ENCODE measurements around the gene REG4.

REG4 gene

DNA sequence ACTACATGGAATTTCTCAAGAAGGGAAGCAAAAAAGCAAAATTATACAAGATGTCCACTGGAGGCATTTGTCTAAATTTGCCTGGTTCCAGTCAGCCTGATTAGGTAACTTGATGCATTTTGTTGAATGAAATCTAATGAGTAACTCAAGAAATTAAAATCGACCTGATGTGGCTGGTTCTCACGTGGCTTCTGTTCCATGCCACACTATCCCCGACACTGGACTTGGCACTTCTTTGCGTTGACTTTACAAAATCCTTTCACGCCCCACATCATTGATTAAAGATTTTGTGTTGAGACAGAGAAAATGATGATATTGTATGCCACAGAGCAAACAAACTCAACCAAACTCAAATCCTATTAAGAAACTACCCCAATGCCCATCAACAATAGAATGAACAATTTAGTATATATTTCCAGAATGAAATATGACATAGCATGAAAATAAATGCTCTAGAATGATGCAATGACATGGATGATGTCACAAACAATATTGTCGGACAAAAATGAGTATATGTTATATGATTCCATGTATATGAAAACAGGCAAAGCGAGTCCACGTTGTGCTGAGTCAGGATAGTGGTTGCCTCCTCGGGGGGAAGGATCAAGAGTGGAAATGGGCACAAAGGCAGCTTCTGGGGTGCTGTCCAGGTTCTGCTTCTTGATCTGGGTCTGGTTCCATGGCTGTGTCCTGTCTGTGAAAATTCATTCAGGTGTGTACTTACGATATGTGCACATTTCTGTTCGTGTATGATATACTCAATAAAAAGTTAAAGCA lies 29.6 kb downstream of the REG4 start:
- H3K4me3 Mint-ChIP-seq = no peak overlapping the region

DNA sequence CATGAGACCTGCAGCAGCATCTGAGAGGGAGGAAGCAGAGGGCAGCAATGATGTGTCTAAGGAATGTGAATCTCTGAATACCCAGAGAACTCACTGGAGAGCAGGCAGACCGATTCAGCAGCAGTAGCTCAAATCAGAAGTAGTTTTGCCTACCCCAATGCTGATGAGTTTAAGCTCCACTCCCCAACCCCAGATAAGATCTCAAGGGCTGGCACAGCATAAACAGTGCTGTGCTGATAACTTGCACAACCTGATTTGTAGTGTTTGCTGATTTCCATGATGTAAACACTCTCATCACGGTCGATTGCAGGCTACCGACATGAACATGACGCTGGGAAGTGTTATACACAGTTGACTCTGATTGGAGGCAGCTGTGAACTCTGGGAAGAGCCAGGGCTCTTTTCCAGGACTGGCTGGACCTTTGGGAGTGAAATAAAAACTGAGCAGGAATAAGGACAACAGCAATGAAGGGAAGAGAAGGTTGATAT lies 31.3 kb downstream of the REG4 start:
- no peaks in the 10 kb centered on the region for H3K4me1 Mint-ChIP-seq
- H3K9me3 Mint-ChIP-seq = no peaks in the 10 kb centered on the region
- H3K27ac Mint-ChIP-seq = no peak overlapping the region
- ATAC-seq (replicated peaks) = no peak
- peaks cover 0 to 15% of the 10 kb centered on the region in 2 donors for H3K27me3 Mint-ChIP-seq
- H3K36me3 Mint-ChIP-seq = no peaks in the 10 kb centered on the region
- no peak overlapping the region for H3K4me3 Mint-ChIP-seq
- no peak for DNase-seq

More for the DNA sequence above, 29.6 kb downstream of the REG4 start:
- peaks cover 5 to 12% of the 10 kb centered on the region in 2 donors for H3K27me3 Mint-ChIP-seq
- no peaks in the 10 kb centered on the region for H3K36me3 Mint-ChIP-seq
- no peak overlapping the region for H3K27ac Mint-ChIP-seq
- no peak for DNase-seq
- H3K4me1 Mint-ChIP-seq = peaks cover 4 to 9% of the 10 kb centered on the region in 2 donors
- H3K9me3 Mint-ChIP-seq = no peaks in the 10 kb centered on the region
- ATAC-seq (replicated peaks) = no peak

DNA sequence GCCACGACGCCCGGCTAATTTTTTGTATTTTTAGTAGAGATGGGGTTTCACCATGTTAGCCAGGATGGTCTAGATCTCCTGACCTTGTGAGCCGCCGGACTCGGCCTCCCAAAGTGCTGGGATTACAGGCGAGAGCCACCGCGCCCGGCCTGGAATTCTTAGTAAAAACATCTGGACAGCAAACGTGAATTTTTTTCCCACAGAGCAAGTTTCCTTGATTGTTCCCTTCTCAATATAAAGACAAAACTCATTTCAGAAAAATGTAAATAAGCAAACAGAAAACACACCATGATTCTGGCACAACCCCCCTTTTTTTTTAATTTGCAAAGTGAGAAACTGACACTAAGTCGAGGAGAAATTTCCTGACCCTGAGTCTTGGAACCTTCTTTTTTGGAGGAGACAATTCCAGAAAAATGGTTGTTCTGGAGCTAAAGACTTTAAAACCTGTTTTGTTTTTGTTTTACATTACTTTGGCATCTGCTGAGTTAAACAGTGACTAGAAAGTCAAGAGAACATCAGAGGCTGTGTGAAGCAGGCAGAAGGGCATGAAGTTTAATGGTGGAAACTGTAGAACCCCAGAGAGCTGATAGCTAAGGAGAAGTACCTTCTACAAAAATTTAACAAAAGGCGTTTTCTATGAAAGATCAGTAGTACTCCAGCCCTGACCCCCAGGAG lies 32.2 kb downstream of the REG4 start:
- no peak for DNase-seq
- Mint-ChIP-seq H3K36me3 (no peaks in the 10 kb centered on the region), H3K27me3 (peaks cover 0 to 14% of the 10 kb centered on the region in 2 donors), H3K4me3 (no peak overlapping the region), H3K27ac (no peak overlapping the region), H3K4me1 (no peaks in the 10 kb centered on the region), H3K9me3 (no peaks in the 10 kb centered on the region)
- no peak for ATAC-seq (replicated peaks)

DNA sequence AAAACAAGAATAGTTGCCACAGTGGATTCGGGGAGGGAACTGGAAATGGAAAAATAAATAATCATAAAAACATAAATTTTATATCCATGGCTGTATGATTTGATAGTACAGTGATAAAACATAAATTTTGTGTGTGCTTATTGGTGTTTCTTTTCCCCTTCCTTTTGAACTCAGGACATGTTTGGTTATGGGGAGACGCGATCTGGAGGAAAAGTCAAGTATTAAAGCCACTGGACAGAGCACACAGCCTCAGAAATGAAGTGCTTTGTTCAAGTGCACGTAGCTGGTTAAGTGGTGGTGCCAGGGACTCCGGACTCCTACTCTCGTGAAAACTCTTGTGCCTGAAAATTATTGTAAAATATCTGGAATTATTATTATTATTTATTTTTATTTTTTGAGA lies 32.9 kb downstream of the REG4 start:
- Mint-ChIP-seq H3K27ac (no peak overlapping the region), H3K27me3 (peaks cover 0 to 14% of the 10 kb centered on the region in 2 donors)

DNA sequence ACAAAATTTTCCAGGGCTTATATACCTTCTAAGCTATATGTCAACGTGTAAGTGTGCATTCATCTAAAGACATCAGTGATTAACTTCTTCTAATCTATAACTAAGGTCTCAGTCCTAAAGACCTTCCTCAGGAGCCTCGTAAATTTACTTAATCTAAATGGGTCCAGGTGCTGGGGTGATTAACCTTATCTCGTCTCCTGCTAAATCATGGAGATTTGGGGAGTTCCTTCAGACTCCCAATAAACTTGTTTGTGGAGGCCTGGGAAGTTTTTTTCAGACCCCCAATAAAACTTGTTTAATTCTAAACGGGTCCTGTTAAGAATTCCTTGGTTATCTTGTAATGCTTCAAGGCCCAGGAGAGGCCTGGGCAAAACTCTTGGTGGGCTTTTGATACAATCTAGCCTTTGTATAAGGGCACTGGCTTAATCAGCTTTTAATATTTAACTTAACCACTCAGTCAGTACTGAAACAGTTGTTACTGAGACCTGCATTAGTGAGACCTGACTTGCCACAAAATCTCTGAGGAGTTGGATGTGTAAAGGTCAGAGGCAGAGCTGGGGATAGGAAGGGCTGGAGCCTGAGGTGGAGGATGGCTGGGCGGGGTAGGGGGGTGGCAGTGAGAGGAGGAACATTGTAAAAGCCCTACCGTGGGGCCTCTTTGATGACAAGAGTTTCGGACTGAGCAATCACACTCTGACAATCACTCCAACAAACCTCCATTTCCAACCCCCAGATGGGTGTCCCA lies 36.3 kb downstream of the REG4 start:
- no peaks in the 10 kb centered on the region for H3K4me1 Mint-ChIP-seq
- H3K9me3 Mint-ChIP-seq = no peaks in the 10 kb centered on the region
- no peak overlapping the region for H3K27ac Mint-ChIP-seq
- ATAC-seq (replicated peaks) = no peak
- H3K27me3 Mint-ChIP-seq = peaks cover 0 to 11% of the 10 kb centered on the region in 2 donors
- H3K36me3 Mint-ChIP-seq = no peaks in the 10 kb centered on the region
- no peak for DNase-seq
- no peak overlapping the region for H3K4me3 Mint-ChIP-seq

More for the DNA sequence above, 32.9 kb downstream of the REG4 start:
- ATAC-seq (replicated peaks) (no peak), DNase-seq (no peak)
- no peaks in the 10 kb centered on the region for H3K4me1 Mint-ChIP-seq
- no peak overlapping the region for H3K4me3 Mint-ChIP-seq
- no peaks in the 10 kb centered on the region for H3K9me3 Mint-ChIP-seq
- H3K36me3 Mint-ChIP-seq = no peaks in the 10 kb centered on the region

DNA sequence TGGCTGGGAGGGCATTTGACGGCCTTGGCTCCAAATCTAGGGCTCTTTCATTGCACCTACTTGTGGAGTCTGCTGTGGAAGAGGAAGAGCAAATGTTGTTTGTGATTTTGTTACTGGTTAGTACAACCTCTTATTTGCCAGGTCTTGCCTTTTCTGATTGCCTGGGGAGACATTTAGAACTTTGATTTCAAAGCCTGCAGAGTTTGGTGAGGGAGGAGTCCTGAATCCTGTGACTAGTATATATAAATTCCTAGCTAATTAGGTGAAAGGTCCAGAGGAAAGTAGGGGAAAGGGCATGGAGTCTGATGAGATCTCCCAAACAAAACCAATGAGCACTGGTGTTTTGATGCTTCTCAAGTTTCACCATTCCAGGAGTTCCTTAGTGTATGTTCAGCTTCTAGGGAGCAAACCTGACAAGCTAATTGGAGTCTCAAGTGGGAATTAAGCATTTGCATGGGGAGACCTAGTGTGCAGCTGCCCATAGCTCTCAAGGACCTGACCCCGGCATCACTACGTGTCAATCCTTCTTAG lies 37.5 kb downstream of the REG4 start:
- Mint-ChIP-seq H3K4me1 (no peaks in the 10 kb centered on the region), H3K27ac (no peak overlapping the region), H3K9me3 (no peaks in the 10 kb centered on the region), H3K4me3 (no peak overlapping the region), H3K36me3 (no peaks in the 10 kb centered on the region), H3K27me3 (peaks cover 0 to 11% of the 10 kb centered on the region in 2 donors)
- DNase-seq (no peak), ATAC-seq (replicated peaks) (no peak)

DNA sequence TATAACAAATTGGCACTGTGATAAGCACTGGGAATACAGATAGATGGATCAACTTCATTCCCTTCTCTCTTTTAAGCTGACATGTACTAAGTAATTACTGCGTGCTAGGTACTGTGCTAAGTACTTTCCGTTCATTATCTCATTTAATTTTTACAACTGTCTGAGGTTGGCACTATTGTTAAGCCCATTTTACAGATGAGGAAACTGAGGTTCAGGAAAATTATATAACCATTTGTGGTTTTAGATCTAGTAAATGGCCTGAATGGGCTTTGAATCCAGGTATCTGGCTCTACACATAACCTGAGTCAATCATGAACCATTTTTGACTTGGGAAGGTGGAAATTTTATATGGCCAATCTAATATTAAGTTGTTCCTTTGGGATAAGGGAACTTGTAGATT lies 39.0 kb downstream of the REG4 start:
- ATAC-seq (replicated peaks) (no peak), DNase-seq (no peak)
- peaks cover 4 to 13% of the 10 kb centered on the region in 2 donors for H3K27me3 Mint-ChIP-seq
- H3K4me1 Mint-ChIP-seq = no peaks in the 10 kb centered on the region
- H3K27ac Mint-ChIP-seq = no peak overlapping the region
- H3K4me3 Mint-ChIP-seq = no peak overlapping the region
- no peaks in the 10 kb centered on the region for H3K9me3 Mint-ChIP-seq
- H3K36me3 Mint-ChIP-seq = no peaks in the 10 kb centered on the region

DNA sequence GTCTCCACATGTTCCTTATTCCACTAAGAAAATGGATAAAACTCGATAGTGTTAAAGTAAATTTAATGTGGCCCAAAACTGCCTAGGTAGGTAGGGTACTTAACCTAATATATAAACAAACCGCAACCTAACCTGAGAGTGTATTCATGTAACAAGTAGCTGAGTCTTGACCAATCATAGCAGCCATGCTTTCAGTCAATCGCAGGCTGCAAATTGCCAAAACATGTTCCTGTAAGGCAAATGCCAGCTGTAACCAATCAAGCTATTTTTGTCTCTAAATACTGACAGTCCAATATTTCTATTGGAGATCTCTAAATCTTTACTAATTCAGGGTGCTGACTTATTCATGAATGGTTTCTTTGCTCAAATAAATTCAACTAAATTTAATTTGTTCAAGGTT lies 39.5 kb downstream of the REG4 start:
- H3K27me3 Mint-ChIP-seq = peaks cover 8 to 18% of the 10 kb centered on the region in 2 donors
- no peak for ATAC-seq (replicated peaks)
- H3K4me3 Mint-ChIP-seq = no peak overlapping the region

DNA sequence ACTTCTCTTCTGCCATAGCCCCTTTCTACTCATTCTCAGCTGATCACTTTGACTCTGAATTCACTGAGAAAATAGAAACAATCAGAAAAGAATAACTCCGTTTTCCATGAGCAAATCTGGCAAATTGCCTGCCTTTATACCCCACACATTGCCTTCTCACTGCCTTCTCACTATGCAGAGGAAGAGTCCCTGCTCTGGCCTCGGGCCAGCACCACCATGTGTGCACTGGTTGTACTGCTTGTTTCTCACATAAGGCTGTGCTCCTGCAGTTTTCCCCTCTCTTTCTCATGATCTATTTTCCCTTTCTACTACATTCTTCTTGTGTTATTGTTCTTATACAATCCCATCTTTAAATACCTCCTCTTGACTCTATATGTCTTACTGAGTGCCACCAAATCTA lies 40.2 kb downstream of the REG4 start:
- Mint-ChIP-seq H3K4me3 (no peak overlapping the region), H3K27me3 (peaks cover 8 to 18% of the 10 kb centered on the region in 2 donors), H3K4me1 (no peaks in the 10 kb centered on the region), H3K36me3 (no peaks in the 10 kb centered on the region), H3K27ac (no peak overlapping the region), H3K9me3 (no peaks in the 10 kb centered on the region)
- no peak for DNase-seq
- no peak for ATAC-seq (replicated peaks)

More for the DNA sequence above, 39.5 kb downstream of the REG4 start:
- Mint-ChIP-seq H3K9me3 (no peaks in the 10 kb centered on the region), H3K27ac (no peak overlapping the region), H3K4me1 (no peaks in the 10 kb centered on the region), H3K36me3 (no peaks in the 10 kb centered on the region)
- DNase-seq = no peak

DNA sequence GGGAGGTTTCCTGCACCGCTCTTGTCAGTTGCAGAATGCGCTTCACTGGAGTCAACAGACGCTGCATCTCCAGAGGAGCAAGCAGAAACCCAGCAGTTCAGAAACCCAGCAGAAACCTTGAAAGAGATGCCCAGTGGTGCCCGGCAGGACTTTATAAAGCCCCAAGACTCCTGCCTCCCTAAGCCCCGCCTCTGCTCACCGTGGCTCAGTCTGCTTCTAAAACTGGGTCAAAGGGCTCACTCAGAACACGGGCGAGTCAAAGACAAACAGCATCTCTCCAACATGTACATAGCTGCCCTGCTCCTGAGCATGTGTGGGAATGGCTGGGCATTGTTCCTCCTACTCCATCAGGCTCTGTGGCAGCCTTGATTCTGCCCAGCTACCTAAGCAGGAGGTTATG lies 42.5 kb downstream of the REG4 start, which contains the start of gene HMGCS2:
Gene HMGCS2, minus strand, starts transcription at position 128 of the 400 bp plus-strand sequence. Its CDS starts 61 bp downstream, at position 67.
- H3K27me3 Mint-ChIP-seq = peaks cover 8 to 10% of the 10 kb centered on the region in 2 donors
- DNase-seq = no peak
- no peaks in the 10 kb centered on the region for H3K4me1 Mint-ChIP-seq
- no peaks in the 10 kb centered on the region for H3K9me3 Mint-ChIP-seq
- ATAC-seq (replicated peaks) = no peak
- no peak within 1 kb of the TSS for H3K27ac Mint-ChIP-seq
- H3K36me3 Mint-ChIP-seq = no peaks in the 10 kb centered on the region
- H3K4me3 Mint-ChIP-seq = no peak within 1 kb of the TSS

DNA sequence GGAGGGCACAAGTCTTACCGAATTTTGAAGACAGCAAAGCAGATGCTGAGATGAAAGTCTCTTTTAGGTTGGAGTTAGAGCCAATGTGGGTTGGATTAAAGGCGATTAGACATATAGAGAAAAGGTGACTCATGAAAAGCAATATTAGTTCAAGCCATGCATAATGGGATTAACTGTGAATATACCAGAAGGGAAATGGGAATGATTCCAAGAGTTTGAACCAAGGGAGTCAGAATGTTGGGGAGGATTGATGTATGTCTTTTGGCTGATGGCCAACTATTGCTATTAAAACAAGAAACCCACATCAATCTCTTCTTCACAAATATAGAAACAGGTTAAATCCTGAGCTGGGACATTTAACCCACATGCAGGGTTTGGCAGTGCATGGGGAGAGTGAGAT lies 43.8 kb downstream of the REG4 start:
- Mint-ChIP-seq H3K27ac (no peak overlapping the region), H3K4me1 (no peaks in the 10 kb centered on the region), H3K9me3 (no peaks in the 10 kb centered on the region), H3K4me3 (no peak overlapping the region), H3K27me3 (peaks cover 6 to 8% of the 10 kb centered on the region in 2 donors), H3K36me3 (no peaks in the 10 kb centered on the region)
- DNase-seq (no peak), ATAC-seq (replicated peaks) (no peak)

DNA sequence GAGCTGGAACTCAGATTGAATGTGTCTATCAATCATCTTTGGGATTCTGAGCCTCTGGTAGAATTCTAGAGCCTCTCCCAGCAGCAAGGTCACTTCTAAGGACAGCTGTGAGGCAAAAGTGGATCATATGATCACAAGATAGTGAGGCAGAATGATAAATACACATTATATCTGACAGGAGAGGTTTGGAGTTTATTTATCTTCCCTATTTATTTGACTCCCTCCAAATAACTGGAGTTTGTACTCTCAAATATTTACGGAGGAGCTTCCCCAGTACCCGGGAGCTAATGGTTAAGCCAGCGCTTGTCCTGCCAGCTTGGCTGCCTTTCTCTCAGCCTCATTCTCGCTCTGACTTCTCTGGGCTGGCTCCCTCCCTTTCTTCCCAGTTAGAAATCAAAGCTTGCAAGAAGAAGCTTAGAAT lies 44.9 kb downstream of the REG4 start:
- peaks cover 6 to 8% of the 10 kb centered on the region in 2 donors for H3K27me3 Mint-ChIP-seq
- no peak for DNase-seq
- no peak overlapping the region for H3K27ac Mint-ChIP-seq
- ATAC-seq (replicated peaks) = no peak
- no peaks in the 10 kb centered on the region for H3K4me1 Mint-ChIP-seq
- no peaks in the 10 kb centered on the region for H3K36me3 Mint-ChIP-seq
- H3K4me3 Mint-ChIP-seq = no peak overlapping the region
- H3K9me3 Mint-ChIP-seq = no peaks in the 10 kb centered on the region

DNA sequence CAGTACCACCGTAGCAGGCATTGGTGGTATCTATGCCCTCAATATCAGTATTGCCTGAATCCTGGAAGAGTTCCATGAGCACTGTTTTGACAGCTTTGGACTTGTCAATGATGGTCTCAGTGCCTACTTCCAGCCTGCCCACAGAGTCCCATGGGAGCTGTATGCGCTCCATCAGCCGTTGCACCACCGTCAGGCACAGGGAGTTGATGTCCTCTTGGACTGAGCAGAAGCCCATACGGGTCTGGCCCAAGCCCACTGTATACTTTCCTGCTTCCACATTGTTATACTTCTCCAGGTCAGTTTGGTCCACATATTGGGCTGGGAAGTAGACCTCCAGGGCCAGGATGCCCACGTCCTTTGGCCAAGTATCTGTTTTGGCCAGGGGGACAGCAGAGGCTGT lies 47.0 kb downstream of the REG4 start:
- no peak overlapping the region for H3K27ac Mint-ChIP-seq
- DNase-seq = no peak
- H3K4me1 Mint-ChIP-seq = no peaks in the 10 kb centered on the region
- H3K4me3 Mint-ChIP-seq = no peak overlapping the region
- H3K27me3 Mint-ChIP-seq = peaks cover 8 to 11% of the 10 kb centered on the region in 2 donors
- ATAC-seq (replicated peaks) = no peak
- no peaks in the 10 kb centered on the region for H3K36me3 Mint-ChIP-seq
- no peaks in the 10 kb centered on the region for H3K9me3 Mint-ChIP-seq

DNA sequence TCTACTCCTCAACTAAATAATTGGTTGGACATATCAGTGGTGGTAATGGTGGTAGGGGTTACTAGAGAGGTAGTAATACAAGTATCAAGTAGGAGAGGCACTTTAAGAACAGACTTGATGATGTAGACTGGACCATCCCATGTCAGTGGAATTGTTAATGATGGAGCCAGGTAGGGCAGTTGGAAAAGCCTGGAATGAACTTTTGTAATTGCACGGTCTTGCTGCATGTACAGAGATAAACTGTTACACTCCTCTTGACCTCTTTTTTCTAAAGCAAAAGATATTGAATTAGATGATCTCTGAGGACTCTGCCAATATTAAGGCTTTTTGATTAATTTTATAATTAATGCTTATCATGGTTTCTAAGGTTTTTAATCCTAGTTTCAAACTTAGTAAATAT lies 48.3 kb downstream of the REG4 start:
- no peaks in the 10 kb centered on the region for H3K4me1 Mint-ChIP-seq
- H3K27ac Mint-ChIP-seq = no peak overlapping the region
- no peaks in the 10 kb centered on the region for H3K36me3 Mint-ChIP-seq
- H3K27me3 Mint-ChIP-seq = peaks cover 8 to 11% of the 10 kb centered on the region in 2 donors
- no peak overlapping the region for H3K4me3 Mint-ChIP-seq
- no peak for ATAC-seq (replicated peaks)
- DNase-seq = no peak
- H3K9me3 Mint-ChIP-seq = no peaks in the 10 kb centered on the region
